GM21737 (cell line): Measurements from ENCODE around the gene ARHGAP23.

ENCODE experiments used
- ATAC-seq: cut with Tn5 transposase; IDR thresholded peaks from one replicate; pipeline ENCODE4 v1.9.1; 2021; ENCODE audit warnings: mild to moderate bottlenecking, moderate library complexity; ENCODE audit not compliant: unreplicated experiment

Gene ARHGAP23, protein sequence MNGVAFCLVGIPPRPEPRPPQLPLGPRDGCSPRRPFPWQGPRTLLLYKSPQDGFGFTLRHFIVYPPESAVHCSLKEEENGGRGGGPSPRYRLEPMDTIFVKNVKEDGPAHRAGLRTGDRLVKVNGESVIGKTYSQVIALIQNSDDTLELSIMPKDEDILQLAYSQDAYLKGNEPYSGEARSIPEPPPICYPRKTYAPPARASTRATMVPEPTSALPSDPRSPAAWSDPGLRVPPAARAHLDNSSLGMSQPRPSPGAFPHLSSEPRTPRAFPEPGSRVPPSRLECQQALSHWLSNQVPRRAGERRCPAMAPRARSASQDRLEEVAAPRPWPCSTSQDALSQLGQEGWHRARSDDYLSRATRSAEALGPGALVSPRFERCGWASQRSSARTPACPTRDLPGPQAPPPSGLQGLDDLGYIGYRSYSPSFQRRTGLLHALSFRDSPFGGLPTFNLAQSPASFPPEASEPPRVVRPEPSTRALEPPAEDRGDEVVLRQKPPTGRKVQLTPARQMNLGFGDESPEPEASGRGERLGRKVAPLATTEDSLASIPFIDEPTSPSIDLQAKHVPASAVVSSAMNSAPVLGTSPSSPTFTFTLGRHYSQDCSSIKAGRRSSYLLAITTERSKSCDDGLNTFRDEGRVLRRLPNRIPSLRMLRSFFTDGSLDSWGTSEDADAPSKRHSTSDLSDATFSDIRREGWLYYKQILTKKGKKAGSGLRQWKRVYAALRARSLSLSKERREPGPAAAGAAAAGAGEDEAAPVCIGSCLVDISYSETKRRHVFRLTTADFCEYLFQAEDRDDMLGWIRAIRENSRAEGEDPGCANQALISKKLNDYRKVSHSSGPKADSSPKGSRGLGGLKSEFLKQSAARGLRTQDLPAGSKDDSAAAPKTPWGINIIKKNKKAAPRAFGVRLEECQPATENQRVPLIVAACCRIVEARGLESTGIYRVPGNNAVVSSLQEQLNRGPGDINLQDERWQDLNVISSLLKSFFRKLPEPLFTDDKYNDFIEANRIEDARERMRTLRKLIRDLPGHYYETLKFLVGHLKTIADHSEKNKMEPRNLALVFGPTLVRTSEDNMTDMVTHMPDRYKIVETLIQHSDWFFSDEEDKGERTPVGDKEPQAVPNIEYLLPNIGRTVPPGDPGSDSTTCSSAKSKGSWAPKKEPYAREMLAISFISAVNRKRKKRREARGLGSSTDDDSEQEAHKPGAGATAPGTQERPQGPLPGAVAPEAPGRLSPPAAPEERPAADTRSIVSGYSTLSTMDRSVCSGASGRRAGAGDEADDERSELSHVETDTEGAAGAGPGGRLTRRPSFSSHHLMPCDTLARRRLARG (N-terminal part only)

DNA sequence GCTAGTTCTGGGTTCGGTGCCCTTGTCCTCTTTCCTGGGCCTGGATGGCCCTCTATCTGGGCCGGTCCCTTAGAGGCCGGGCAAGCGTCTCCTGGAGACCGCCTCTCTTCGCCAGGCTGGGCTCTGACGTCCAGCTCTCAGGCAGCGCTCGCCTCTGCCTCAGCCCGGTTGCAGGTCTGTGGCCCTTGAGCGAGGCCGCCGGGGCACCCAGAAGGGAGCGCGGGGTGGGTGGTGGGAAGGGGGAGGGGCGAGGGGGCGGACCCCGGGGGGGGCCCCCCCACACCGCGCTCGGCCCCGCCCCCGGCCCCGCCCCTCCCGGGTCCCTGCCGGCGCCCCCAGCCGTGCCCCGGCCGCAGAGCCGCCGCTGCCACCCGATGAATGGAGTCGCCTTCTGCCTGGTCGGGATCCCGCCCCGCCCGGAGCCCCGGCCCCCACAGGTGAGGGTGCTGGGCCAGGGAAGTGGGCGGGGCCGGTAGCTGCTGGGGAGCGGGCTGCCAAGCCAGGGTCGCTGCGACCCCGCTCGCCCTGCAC lies at the start of gene ARHGAP23:
TSS of gene ARHGAP23 (plus strand) at position 353 of the 531 bp plus-strand sequence. CDS start at position 375, 22 bp downstream.
- ATAC-seq, result no peak

DNA sequence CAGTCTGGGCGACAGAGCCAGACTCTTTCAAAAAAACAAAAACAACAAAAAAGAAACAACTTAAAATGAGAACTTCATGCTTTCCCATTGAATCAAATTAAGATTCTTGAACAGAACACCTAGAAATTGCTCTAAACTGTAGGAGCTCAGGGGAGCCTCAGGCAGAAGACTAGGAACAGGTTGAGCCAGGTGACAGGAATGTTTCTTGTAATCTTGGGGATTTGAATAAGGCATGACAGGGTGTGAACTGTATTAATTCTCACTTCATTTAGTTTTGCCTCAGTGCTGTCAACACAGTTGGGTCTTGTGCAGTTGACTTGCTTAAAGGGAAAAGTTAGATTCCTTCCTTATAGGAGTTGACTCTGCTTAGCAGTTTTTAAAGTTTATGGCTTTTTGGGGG lies 48.8 kb upstream of the ARHGAP23 start:
- no peak for ATAC-seq

DNA sequence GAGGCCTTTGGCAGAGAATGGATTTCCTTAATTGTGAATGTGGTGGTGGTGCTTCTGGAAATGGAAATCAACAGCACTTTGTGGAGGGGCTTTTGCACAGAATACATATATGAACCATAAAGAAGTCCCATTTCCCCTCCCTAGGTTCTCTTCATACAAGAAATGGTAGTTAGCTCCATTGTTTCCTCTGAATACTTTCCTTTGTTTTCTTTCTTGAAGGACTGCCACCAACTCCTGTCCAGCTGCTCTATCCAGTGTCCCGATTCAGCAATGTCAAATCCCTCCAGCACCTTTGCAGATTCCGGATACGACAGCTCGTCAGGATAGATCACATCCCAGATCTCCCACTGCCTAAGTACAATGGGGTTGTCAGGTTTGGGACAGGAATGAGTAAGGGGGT lies 33.2 kb upstream of the ARHGAP23 start:
- ATAC-seq, result no peak

DNA sequence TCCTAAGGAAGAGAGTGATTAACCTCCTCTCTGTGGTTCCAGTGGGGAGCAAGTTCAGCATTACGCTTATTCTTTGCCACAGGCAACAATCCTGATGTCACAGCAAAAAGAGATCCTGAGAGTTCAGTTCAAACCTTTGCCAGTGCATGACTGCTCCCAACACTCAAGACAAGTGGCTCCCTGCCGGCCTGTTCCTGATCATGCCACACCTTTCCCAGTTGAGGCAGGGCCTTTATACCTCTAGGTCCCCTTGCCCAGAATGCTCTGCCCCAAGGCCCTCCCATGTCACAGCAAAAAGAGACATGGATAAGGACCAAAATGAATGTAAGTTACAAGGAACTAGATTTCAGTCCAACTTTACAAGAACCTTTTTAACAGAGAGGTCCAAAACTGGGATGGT lies 31.0 kb upstream of the ARHGAP23 start:
- ATAC-seq, result no peak

DNA sequence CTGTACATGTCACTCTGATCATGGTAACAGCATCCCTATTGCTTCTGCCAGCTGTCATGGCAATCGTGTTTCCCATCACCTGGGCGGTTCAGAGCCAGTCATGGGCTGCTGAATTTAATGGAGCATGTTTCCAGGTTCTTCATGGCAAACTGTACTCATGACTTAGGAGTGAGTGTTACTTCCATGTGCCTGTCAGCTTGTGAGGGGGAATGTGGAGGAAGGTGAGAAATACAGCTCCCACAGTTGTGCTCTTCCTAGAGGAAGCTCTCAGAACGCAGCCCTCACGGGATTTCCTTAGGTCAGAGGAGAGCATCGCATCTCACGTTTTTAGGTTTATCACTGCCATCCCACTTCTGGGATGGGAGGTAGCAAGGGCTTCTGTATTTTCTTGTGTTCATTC lies 28.0 kb upstream of the ARHGAP23 start:
- no peak for ATAC-seq

DNA sequence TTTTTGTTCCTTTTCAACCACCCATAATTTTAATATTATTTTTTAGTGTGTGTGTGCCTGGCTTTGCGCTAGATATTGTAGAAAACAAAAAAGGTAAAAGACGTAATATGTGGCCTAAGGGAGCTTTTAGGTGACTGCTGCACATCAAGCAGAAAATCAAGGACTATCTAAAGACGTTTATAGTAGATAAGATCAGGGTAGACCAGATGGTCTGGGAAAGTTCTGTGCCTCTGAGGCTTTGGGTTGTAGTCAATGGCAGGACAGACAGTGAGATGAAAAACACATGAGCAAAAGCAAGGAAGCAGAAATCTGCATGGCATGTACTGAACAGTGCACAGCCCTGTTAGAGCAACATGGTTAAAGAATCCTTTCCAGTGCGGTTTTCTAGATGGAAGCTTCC lies 26.8 kb upstream of the ARHGAP23 start:
- no peak for ATAC-seq

DNA sequence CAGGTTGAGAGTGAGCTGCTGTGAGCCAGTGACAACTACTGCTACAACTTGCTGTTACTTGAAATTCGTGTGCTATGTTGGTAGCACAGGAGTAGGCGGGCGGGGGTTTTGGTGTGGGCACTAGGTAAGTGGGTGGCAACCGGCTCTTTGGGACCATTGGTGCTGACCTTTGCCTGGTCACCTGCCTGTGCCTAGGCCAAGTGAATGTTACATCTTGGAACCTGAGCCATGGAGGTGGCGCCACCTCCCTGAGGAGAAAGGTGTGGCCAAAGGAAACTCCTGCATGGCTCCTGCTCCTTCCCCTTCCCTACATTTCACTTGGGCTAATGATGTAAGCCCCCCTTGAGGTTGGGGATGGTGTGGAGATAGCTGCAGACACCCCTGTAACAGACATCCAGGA lies 25.4 kb upstream of the ARHGAP23 start:
- ATAC-seq, result no peak

DNA sequence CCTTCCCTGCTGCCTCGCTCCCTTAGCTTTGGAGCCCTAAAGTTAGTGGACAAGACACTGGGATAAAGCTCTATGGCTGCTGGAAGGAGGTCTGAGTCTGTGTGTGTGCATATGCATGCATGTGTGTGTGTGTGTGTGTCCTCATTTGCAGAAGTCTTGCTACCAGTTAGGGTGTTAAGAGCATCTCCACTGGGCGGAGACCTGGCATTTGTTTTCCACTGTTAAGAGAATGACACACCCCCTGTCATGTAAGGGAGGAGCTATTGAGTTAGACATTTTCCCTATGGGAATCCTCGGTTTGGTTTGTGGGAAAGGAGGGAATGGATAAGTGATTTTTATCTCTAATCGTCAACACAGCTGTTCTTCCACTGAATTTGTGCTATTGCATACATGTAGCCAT lies 24.8 kb upstream of the ARHGAP23 start:
- ATAC-seq, result no peak

DNA sequence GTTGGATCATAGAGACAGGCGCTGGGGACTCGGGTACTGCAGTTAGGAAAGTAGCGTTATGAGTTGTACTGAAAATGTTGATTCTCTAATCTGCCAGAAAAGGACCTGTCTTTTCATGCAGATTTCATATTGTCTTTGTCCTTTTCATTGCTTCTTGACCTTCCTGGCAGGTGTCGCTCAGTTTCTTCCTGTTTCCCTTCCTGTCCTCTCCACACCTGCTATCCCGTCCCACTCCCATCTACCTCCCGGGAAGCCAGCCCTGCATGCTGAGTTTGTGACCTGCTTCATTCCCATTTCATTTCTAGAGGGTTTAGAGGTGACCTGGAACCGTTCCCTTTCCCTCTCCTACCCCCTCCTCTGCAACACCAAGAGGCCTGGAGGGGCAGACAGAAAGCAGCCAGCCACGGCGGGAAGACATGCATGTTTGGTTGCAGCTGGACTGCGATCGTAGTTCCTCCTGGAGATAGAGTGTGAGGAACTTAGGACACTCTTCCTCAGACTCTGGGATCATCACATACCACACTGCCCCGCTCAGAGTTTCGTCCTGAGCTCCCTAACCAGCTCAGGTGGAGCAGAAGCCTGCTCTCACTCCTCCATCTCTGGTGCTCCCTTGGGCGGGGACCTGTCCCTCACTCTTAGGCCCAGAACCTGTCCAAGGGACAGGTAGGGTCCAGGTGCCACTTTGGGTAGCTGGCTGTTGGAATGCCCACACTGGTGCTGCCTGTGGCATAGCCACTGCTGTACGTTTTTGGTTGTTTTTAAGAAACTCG lies 23.9 kb upstream of the ARHGAP23 start:
- ATAC-seq, result no peak

DNA sequence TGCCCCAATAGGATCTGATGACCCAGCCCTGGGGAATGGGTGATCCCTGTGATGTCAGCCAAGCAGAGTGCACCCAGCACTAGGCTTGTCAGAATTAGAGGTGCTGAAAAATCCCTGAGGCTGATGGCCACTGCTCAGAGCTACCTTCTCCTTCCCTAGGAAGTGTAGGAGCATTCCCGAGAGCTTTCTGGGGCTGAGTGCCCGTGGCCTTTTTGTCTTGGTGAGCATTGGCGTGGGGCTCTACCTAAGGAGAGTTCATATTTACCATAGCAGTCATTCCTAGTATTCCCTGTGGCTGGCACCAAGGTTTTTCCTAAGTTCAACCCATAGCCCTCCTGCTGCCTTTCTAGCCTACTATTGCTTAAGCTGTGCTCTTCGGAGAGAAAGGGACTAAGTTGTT lies 22.6 kb upstream of the ARHGAP23 start:
- no peak for ATAC-seq

DNA sequence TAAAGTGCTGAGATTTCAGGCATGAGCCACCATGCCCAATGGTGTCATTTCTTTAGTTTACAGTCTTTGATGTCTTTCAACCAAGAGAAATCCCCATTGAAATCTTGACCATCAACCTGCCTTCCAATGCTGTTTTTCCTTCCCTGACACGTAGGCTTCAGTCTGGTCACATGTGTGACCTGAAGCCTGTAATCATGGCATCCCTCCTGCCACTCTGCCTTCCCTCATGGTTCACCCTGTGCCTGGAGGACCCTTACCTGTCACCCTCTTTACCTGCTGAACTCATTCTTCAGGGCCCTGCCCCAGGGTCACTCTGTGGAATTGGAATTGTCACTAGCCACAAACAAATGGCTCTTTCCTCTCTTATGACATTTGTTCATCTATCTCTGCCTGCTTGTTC lies 18.1 kb upstream of the ARHGAP23 start:
- no peak for ATAC-seq

DNA sequence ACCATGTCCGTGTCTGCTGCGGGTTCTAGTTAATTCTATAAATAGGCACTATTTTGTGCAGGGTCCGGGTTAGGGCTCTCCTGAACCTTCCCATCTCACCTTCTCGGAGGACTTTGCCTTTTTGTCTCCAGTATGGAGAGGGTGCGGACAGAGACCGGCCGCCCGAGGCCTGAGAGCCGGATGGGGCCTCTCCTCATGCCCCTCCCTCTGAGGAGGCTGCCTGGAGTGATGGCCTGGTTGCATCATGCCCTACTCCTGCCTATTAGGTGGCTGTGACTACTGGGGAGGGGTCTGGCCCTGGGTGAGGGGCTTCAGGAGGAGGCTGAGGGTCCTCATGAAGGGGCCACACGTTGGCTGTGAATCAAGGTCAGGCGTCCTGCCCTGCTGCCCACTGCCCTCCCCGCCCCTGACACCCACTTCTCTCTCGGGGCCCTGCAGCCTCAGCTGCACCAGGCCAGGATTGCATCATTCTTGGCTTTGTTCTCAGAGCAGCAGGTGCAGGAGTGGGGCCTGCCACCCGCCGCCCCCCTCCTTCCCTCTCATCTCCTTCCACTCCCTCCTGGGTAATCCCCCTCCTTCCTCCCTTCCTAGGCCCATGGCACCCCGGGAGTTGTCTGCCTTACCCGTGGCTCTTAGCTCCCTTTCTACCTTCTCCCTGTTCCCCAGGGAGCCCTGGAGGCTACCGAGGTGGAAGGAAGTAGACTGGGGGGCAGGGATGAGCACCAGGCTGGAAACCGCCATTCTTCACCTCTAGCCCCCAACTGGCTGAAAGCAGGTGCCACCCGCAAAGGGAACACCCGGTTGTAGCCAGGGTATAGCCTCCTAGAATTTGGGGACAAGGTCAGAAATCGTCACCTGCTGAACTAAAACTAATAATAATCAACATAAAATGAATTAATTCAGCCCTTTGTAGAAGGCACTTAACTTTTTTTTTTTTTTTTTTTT lies 12.7 kb upstream of the ARHGAP23 start:
- no peak for ATAC-seq

DNA sequence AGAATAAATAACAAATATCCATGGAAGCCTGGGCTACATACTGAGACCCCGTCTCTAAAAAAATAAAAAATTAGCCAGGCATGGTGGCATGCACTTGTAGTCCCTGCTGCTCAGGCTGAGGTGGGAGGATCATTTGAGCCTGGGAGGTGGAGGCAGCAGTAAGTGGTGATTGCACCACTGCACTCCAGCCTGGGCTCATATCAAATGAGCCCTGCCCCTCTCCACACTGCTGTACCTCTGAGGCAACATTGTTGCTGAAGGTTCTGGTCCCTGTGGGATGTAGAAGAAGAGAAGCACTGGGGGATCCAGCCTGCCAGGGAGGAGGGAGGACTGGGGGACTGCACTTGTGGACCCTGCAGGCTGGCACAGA lies 11.4 kb upstream of the ARHGAP23 start:
- no peak for ATAC-seq

DNA sequence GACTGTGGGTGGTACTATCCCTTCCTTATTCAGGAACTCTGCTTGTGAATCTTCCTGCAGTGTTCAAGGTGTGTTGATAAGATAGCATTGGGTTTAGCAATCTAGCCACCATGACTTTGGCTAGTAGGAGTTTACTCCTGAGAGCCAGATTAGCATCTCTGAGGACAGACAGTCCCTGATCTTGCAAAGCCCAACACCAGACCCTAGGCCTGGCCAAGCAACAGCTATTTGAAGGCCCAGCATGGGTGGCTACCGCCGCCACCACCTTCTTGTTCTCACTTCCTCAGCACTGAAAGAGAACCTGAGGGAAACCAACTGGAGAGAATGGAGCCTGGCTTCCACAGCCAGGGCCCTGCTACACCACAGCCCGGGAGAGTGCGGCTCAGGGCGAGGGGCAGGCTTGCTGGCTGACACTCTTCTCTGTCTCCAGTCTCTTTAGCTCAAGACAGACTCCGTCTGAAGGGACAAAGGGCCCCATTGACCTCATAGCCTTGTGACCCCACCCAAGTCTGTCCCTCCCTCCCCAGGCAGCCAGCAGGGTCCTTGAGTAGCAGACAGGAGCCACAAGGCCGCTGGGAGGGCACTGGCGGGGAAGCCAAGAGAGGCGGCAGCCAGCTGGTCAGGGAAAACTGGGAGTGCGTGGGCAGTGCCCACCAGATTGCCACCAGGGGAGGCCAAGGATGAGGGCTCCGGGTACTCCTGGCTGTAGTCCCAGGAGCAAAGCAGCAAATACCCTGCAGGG lies 10.9 kb upstream of the ARHGAP23 start:
- no peak for ATAC-seq

DNA sequence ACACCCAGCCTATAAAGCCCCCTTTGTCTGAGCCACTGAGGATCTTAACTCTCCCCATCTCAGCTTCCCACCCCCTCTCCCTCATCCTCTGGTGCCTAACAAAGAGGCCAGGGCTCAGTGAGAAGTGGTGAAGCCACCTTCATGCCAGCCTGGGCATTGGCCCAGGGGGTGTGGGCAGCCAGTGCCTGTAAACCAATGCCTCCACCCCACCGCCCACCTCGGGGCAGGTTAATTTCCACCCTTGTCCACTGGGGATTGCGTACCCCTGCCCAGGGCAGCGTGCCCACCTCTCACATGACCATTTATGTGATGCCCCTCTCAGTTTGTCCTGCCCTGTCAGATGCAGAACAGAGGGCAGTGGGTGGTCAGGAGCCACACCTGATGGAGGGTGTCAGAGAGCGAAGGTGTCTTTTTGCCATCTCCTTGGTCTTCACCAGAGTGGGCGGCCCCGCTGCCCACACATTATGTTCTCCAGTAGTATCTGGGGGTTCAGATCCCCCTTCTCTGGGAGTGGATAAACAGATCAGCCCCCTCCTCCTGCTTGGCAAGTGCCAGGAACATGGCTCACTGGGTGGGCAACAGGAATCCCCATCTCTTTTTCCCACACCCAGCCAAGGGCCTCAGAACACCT lies 10.1 kb upstream of the ARHGAP23 start:
- no peak for ATAC-seq

DNA sequence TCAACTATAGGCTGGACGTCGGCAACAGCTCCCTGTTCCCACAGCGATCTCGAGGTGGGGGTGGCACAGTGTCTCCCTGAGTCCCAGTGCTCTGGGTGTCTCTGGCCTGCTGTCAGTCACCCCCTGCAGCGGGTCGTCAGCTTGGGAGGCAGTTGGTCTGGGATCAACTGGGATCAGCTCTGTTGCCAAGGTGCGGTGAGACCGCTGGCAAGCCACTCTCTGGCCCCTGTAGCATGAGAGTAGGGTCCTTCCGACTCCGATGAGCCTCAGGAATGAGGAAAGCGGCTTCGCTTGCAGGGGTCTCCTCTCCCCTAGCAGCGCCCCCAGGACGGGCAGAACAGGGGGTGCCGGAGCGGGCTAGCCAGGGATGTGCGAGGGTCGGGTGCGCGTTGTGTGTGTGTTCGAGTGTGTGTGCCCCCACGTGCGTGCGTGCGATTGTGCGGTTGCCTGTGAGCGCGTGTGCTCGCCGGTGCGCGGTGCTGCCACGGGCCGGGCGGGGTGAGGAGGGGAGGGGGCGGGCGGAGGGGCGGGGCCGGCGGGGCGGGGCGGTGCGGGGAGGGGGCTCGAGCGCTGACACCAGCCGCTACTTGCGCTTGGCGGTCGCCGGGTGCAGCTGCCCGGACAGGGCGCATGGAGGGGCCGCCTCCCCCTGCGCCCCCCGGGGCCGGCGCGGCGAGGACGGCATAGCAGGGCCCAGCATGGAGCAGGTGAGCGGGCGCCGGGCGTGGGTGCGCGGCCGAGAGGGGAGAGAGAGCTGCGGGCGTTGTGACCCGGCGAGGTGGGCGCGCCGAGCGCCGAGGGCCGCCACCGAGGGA lies 9.4 kb upstream of the ARHGAP23 start:
- ATAC-seq, result no peak

DNA sequence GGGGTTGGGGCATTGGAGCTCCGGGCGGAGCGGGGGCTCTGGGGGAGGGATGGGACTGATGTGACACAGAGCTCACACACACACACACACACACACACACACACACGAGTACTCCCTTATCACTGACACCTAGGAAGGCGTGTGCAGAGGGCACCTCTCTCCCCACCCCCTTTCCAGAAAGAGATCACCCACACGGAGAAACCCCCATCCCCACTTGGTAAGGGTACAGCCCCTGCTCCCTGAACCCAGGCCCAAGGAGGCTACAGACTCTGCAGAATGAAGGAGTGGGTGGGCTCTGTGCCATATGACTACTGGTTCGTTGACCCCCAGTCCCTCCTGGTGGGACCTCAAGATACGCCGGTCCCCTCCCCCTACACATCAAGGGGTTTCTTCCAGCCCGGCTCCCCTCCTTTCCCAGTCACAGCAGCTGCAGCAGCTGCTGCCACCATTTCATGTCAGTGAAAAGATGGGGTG lies 8.7 kb upstream of the ARHGAP23 start:
- no peak for ATAC-seq
